ENCODE data around the gene MTMR6. TPM values are rescaled to one million over a fixed set of nuclear protein-coding genes. Genes with fewer than 3 reads are reported as not detected.

The MTMR6 gene
- total RNA-seq, 4 donors from 2014 or later = 10.6 to 15.9 (median 14.3) TPM

DNA sequence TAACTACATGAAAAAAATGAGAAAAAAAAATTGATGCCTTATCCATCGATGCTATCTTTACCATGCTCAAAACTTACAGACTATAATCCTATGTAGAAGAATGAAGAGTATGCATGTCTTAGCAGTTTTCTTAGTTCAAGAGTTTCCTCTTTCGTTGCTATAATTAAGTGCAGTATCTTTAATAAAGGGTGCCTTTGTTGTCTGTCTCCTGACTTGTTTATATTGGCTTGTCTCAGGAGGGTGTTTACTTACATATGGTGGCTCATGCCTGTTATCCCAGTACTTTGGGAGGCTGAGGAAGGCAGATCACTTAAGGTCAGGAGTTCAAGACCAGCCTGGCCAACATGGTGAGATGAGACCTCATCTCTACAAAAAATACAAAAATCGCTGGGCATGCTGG is 44.3 kb downstream of the MTMR6 start:
- WGBS, 2 donors = 67 to 83% methylated on average over 3 of the region's 3 CpGs
- intact Hi-C loops (cut with DNase I; ENCODE audit: low total_unique reads) = no loop called here
- no peak overlapping the region for H3K4me3 ChIP-seq (ENCODE audit: low read depth, poor library complexity, severe bottlenecking)
- TF ChIP-seq, protein P1, sequence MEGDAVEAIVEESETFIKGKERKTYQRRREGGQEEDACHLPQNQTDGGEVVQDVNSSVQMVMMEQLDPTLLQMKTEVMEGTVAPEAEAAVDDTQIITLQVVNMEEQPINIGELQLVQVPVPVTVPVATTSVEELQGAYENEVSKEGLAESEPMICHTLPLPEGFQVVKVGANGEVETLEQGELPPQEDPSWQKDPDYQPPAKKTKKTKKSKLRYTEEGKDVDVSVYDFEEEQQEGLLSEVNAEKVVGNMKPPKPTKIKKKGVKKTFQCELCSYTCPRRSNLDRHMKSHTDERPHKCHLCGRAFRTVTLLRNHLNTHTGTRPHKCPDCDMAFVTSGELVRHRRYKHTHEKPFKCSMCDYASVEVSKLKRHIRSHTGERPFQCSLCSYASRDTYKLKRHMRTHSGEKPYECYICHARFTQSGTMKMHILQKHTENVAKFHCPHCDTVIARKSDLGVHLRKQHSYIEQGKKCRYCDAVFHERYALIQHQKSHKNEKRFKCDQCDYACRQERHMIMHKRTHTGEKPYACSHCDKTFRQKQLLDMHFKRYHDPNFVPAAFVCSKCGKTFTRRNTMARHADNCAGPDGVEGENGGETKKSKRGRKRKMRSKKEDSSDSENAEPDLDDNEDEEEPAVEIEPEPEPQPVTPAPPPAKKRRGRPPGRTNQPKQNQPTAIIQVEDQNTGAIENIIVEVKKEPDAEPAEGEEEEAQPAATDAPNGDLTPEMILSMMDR (IDR thresholded peaks at IDR 0.05) = no peak
- TF ChIP-seq POLR2A (IDR thresholded peaks at IDR 0.05) = no peak
- no peak for DNase-seq (ENCODE audit: low spot score in 2 of 2)

DNA sequence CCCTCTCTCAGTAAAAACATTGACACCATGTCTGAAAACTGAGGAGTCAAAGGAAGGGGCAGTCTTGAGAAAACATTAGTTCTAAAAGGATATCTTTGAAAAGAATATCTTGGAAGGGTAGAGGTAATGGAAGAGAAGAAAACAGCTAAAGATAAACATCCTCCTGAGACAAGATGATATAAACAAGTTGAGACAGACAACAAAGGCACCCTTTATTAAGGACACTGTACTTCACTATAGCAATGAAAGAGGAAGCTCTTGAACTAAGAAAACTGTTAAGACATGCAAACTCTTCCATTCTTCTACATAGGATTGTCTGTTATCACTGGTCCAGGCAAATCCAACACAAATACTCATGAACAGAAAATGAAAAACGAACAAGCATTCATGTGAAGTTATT is 46.3 kb downstream of the MTMR6 start:
- intact Hi-C loops (cut with DNase I; ENCODE audit: low total_unique reads) = no loop called here
- no peak overlapping the region for H3K4me3 ChIP-seq (ENCODE audit: low read depth, poor library complexity, severe bottlenecking)
- DNase-seq (ENCODE audit: low spot score in 2 of 2) = no peak
- no peak for TF ChIP-seq POLR2A (IDR thresholded peaks at IDR 0.05)
- TF ChIP-seq, protein P1 (IDR thresholded peaks at IDR 0.05) = no peak
- WGBS, 2 donors = 0% methylated on average over 1 of the region's 1 CpG

GRCh38 chr13:25237083-25237482 is 50.2 kb downstream of the MTMR6 start:
- DNase-seq (ENCODE audit: low spot score in 2 of 2) = no peak
- intact Hi-C loops (cut with DNase I; ENCODE audit: low total_unique reads) = no loop called here
- TF ChIP-seq POLR2A (IDR thresholded peaks at IDR 0.05) = no peak
- TF ChIP-seq, protein P1 (IDR thresholded peaks at IDR 0.05) = no peak
- WGBS, 2 donors = 45 to 51% methylated on average over 2 of the region's 2 CpGs
- no peak overlapping the region for H3K4me3 ChIP-seq (ENCODE audit: low read depth, poor library complexity, severe bottlenecking)

- TF ChIP-seq, protein P1 (IDR thresholded peaks at IDR 0.05) = no peak
- TF ChIP-seq POLR2A (IDR thresholded peaks at IDR 0.05) = no peak
- intact Hi-C loops (cut with DNase I; ENCODE audit: low total_unique reads) = no loop called here
- WGBS, 2 donors = 88 to 94% methylated on average over 1 of the region's 1 CpG
- no peak for DNase-seq (ENCODE audit: low spot score in 2 of 2)
- no peak overlapping the region for H3K4me3 ChIP-seq (ENCODE audit: low read depth, poor library complexity, severe bottlenecking)
These were observed 53.4 kb downstream of the MTMR6 start for GRCh38 chr13:25233861-25234260.

- WGBS, 2 donors = 38% methylated on average over 2 of the region's 2 CpGs
These were observed 54.3 kb downstream of the MTMR6 start for GRCh38 chr13:25232937-25233515.

More at GRCh38 chr13:25232937-25233515, 54.3 kb downstream of the MTMR6 start:
- no peak for DNase-seq (ENCODE audit: low spot score in 2 of 2)
- no peak overlapping the region for H3K4me3 ChIP-seq (ENCODE audit: low read depth, poor library complexity, severe bottlenecking)
- intact Hi-C loops (cut with DNase I; ENCODE audit: low total_unique reads) = no loop called here
- no peak for TF ChIP-seq POLR2A (IDR thresholded peaks at IDR 0.05)
- TF ChIP-seq, protein P1 (IDR thresholded peaks at IDR 0.05) = no peak
